Kidney (tissue), 14 donors: Measurements from ENCODE around the gene RAD50. TPM values are rescaled to one million over a fixed set of nuclear protein-coding genes. Genes with fewer than 3 reads are reported as not detected.

Experiments used
- DNase-seq, 5 donors: peaks; one replicate each; pipeline ENCODE4 v3.0.0-alpha.2; 2013 to 2020
- FAIRE-seq: peaks from 2 replicates; lab custom pipeline; 2012; peaks lifted over from hg19 to GRCh38; lab: Jason Lieb, UNC
- H3K27ac ChIP-seq, 2 donors: one replicate each; pipeline ENCODE4 v1.7.0; 2013; ENCODE audit warnings: low read depth in 2 of 2, low read length in 2 of 2, inconsistent platforms in 1 of 2
- H3K27me3 ChIP-seq: one replicate; pipeline ENCODE4 v1.7.1; 2013; ENCODE audit warnings: low read length, inconsistent platforms; ENCODE audit not compliant: control insufficient read depth, insufficient read depth
- H3K36me3 ChIP-seq, 3 donors: one replicate each; pipeline versions ENCODE4 v1.7.0 to v1.7.1; 2013; ENCODE audit warnings: low read length in 3 of 3, control low read depth in 1 of 3, inconsistent platforms in 1 of 3; ENCODE audit not compliant: insufficient read depth in 3 of 3, control insufficient read depth in 2 of 3
- H3K4me1 ChIP-seq, 3 donors: one replicate each; pipeline versions ENCODE4 v1.7.0 to v1.7.1; 2013; ENCODE audit warnings: low read length in 3 of 3, inconsistent platforms in 1 of 3, low read depth in 1 of 3; ENCODE audit not compliant: control insufficient read depth in 2 of 3, insufficient read depth in 2 of 3
- H3K4me3 ChIP-seq, 3 donors: one replicate each; pipeline versions ENCODE4 v1.7.0 to v1.8.1; 2013; ENCODE audit warnings: low read length in 3 of 3, control low read depth in 1 of 3, inconsistent platforms in 1 of 3
- H3K9ac ChIP-seq, 3 donors: one replicate each; pipeline versions ENCODE4 v1.7.0 to v1.7.1; 2013; ENCODE audit warnings: low read length in 3 of 3, control low read depth in 1 of 3, inconsistent platforms in 1 of 3
- H3K9me3 ChIP-seq, 3 donors: one replicate each; pipeline versions ENCODE4 v1.7.0 to v1.7.1; 2013; ENCODE audit warnings: low read length in 3 of 3, control low read depth in 1 of 3, inconsistent platforms in 1 of 3; ENCODE audit not compliant: control insufficient read depth in 2 of 3, insufficient read depth in 1 of 3
- intact Hi-C: fragments of 100-400 bp; cut with DNase I; formaldehyde crosslinking; loops from one replicate; pipeline ENCODE4 v1.11.1; 2022
- polyA plus RNA-seq: library from polyadenylated mRNA; stranded (reverse); fragments of 350-450 nt; fragmentation: Illumina TruSeq; extraction: RNeasy Lipid Tissue Mini Kit (QIAGEN cat#74804); gene quantifications from one replicate; pipeline ENCODE4 v1.2.3, GENCODE V29; 2014; ENCODE audit warnings: low read depth, low replicate concordance; ENCODE audit not compliant: insufficient read depth
- total RNA-seq: library from RNA; stranded (reverse); fragmentation: NEBNext Ultra II Directional; extraction: Animal tissue kit (Norgen Biotek cat#: 25700); gene quantifications from one replicate; pipeline ENCODE4 v1.2.1, GENCODE V29; 2021
- TF ChIP-seq, protein P1 (sequence below): IDR thresholded peaks from 3 replicates; pipeline ENCODE4 v1.5.1; 2012; ENCODE audit warnings: mild to moderate bottlenecking, moderate library complexity, borderline replicate concordance; ENCODE audit not compliant: insufficient read depth; ENCODE audit errors: extremely low read depth
- donor health status: control.
- donor health status: control.
- donor health status: control.
- donor health status: control.
- donor health status: control.
- donor health status: DM: yes; HTN: yes; CAD: no.
- donor health status: Normal renal cell carcinoma (clear cell type).

RAD50 gene
- total and polyA plus RNA-seq, 2 donors from 2014 or later, result 12.6 to 36.4 TPM

DNA sequence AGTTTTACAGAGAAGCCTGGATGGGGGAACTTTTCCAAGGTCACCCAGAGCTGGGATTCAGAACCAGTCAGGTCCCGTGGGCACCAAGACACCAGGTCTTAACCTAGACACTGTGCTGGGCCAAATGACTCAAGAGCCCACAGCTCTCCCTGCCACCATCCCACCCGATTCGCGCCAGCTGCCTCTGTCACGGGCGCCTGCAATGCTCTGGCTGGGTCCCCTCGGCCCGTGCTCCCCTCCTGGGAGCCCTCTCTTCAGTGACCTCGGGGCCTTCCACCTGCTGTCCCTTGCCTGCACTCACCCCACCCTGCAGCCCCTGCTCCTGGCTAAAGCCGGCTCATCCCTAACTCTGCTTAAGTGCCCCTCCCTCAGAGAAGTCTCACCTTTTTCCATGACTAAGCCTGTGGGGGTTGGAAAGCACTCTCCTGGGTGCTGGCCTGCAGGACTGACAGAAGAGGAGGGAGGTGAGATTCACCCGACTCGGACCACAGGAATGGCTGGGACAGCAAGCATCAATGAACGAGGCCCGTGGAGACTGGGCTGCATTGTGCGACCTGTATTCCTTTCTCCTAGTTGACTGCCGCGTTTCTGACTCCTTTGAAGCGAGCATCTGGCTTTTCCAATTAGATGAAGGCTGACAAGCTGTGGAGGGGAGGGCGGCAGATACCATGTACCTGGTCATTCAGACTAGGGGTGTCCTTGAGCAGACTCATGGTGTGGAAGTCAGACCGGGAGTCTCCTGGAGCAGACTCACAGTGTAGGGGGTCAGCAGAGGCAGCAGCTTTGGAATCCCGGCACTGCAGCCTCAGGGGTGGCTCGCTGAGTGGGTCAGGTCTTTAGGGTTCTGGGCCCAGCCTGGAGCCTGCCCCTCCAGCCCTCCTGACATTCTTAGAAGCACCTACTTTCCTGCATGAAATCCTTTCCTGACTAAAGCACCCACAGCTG, 111.3 kb downstream of the RAD50 start:
- no peak overlapping the region for H3K4me3 ChIP-seq
- H3K36me3 ChIP-seq, result no peaks in the 10 kb centered on the region
- H3K4me1 ChIP-seq, result no peaks in the 10 kb centered on the region
- no peaks in the 10 kb centered on the region for H3K27me3 ChIP-seq
- no peak for FAIRE-seq
- H3K9ac ChIP-seq, result no peak overlapping the region
- DNase-seq, result no peak
- H3K9me3 ChIP-seq, result no peaks in the 10 kb centered on the region
- TF ChIP-seq, protein P1, sequence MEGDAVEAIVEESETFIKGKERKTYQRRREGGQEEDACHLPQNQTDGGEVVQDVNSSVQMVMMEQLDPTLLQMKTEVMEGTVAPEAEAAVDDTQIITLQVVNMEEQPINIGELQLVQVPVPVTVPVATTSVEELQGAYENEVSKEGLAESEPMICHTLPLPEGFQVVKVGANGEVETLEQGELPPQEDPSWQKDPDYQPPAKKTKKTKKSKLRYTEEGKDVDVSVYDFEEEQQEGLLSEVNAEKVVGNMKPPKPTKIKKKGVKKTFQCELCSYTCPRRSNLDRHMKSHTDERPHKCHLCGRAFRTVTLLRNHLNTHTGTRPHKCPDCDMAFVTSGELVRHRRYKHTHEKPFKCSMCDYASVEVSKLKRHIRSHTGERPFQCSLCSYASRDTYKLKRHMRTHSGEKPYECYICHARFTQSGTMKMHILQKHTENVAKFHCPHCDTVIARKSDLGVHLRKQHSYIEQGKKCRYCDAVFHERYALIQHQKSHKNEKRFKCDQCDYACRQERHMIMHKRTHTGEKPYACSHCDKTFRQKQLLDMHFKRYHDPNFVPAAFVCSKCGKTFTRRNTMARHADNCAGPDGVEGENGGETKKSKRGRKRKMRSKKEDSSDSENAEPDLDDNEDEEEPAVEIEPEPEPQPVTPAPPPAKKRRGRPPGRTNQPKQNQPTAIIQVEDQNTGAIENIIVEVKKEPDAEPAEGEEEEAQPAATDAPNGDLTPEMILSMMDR, result no peak
- intact Hi-C loops, result no loop called here
- H3K27ac ChIP-seq, result no peak overlapping the region

DNA sequence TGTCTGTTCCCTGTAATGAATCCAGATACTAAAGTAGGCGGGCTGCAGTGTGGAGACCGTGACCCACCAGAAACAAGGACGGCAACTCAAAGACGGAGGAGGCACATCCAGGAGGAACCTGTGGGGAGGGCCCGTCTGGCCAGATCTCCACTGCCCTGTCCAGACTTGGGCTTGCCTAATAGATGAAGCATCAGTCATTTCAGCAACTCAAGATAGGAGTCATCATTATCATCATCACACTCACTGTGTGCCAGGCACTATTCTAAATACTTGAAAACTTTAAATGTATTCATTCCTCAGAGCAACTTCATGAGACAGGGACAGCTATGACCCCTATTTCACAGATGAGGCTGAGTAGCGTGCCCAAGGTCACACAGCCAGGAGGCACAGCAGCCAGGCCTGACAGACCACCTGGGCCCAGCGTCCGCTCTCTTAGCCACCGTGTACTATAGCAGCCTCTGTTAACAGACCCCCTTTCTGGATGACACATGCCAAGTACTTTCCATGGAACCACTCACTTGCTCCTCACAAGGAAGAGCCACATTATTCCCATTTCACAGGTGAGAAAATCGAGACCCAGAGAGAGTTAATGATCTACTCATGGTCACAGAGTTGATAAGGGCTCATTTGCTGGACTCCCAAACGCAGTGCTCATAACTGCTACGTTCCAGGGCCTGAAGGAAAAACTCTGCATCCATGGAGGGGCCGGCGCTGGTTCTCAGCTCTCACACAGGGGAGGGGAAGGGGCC, 112.1 kb downstream of the RAD50 start:
- Histone ChIP-seq H3K4me1 (no peaks in the 10 kb centered on the region), H3K9ac (no peak overlapping the region), H3K4me3 (no peak overlapping the region), H3K36me3 (no peaks in the 10 kb centered on the region), H3K27me3 (no peaks in the 10 kb centered on the region), H3K27ac (no peak overlapping the region), H3K9me3 (no peaks in the 10 kb centered on the region)
- intact Hi-C loops, result no loop called here
- DNase-seq (no peak), FAIRE-seq (no peak)
- TF ChIP-seq, protein P1, result no peak

DNA sequence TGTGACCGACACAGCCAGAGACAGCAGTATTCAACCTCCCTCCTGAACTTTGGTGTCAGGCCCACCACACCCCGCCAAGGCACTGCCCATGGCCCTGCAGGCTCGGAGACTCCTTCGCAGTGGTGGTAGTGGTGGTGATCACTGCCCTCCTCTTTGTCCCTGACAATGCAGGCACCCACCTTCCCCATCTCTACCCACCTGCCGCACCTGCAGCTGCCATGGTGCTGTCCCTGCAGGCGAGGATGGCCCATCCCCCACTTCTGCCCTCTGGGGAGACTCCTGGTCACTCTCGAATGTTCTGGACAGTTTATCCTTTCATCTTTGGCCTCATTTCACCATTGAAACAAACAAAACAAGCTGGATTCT, 112.7 kb downstream of the RAD50 start:
- no peaks in the 10 kb centered on the region for H3K9me3 ChIP-seq
- FAIRE-seq, result no peak
- H3K9ac ChIP-seq, result no peak overlapping the region
- no peaks in the 10 kb centered on the region for H3K27me3 ChIP-seq
- no peak overlapping the region for H3K4me3 ChIP-seq
- DNase-seq, result no peak
- no peak overlapping the region for H3K27ac ChIP-seq
- no peaks in the 10 kb centered on the region for H3K4me1 ChIP-seq
- no peaks in the 10 kb centered on the region for H3K36me3 ChIP-seq
- TF ChIP-seq, protein P1, result no peak
- intact Hi-C loops, result no loop called here
